ENCODE results near the gene SPATA21. TPM values are rescaled to one million over a fixed set of nuclear protein-coding genes. Genes with fewer than 3 reads are reported as not detected.
A peak's percentile ranks its signal among the peaks of the same experiment; 100 is the strongest.

Gene SPATA21
- total RNA-seq, 4 donors from 2014 or later = not detected

DNA sequence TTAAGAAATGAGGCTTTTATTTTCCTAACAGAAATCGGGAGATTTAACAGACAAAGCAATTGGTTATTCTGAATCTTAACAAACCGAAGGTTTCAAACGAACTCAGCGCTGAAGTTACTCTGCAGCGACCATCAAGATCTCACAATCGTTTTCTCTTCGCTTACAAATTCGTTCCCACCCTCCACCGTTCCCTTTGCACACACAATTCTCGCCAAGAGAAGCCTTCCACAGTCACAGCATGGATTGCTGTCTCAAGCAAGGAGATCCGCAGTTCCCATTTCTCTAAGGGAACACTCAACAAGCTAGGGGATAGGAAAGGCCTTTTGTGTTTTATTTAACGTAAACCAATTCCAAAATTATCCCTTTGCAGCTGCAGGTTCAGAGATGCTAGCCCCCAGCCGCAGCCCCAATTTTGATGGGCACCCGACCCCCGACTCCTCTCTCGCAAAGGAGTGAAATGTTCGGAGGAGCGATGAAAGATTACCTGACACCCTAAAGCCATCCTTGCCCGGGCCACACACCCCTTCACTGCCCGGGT lies 85.7 kb downstream of the SPATA21 start:
- intact Hi-C loops (cut with DNase I) = loop anchor here (10.0 kb wide), 1 partner anchor 107 kb away; no protein-coding TSS in a partner anchor
- H3K9me3 ChIP-seq = no peaks in the 10 kb centered on the region
- TF ChIP-seq POLR2A (IDR thresholded peaks at IDR 0.05) = no peak
- TF ChIP-seq CTCF (IDR thresholded peaks at IDR 0.05) = no peak
- H3K4me3 ChIP-seq (replicated peaks in 1 of 3) = peak overlapping the region; percentile 50 to 73 (median 72)
- H3K4me1 ChIP-seq = peaks cover 14 to 25% of the 10 kb centered on the region in 2 donors
- peak; percentile 26 to 33 for DNase-seq
- peak overlapping the region; percentile 91 to 96 (median 96) for H3K27ac ChIP-seq
- WGBS, 2 donors = 1% methylated on average over 20 of the region's 20 CpGs
- no peaks in the 10 kb centered on the region for H3K36me3 ChIP-seq
- no peaks in the 10 kb centered on the region for H3K27me3 ChIP-seq

DNA sequence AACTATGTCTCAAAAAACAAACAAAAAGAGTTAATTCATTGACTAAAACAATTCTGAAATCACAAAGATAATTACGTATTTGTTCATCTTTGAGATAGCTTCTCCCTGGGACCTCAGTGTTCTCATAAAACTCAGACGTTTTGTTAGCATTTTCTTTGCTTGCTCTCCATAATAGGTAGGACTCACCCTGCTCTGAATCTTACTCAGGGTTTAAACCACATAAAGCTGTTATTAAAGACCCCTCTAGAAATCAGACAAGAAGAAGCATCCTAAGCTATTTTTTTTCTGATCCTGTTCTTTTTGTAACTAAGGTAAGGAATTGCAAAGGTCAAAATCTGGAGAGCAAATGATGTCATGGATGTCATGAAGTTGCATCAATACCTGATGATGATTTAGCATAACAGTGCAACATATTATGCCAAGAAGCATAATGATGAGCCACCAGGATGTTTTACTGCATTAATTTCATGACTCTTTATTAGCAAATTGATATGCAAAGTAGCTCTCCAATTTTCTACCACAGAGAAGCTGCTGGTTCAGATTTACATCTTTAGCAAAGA lies 87.3 kb downstream of the SPATA21 start:
- intact Hi-C loops (cut with DNase I) = loop anchor here (10.0 kb wide), 1 partner anchor 105 kb away; no protein-coding TSS in a partner anchor
- Histone ChIP-seq H3K4me3 (replicated peaks in 1 of 3) (no peak overlapping the region), H3K9me3 (no peaks in the 10 kb centered on the region), H3K27me3 (no peaks in the 10 kb centered on the region), H3K36me3 (no peaks in the 10 kb centered on the region), H3K4me1 (peaks cover 14 to 25% of the 10 kb centered on the region in 2 donors), H3K27ac (no peak overlapping the region)
- TF ChIP-seq CTCF (IDR thresholded peaks at IDR 0.05) = no peak
- no peak for TF ChIP-seq POLR2A (IDR thresholded peaks at IDR 0.05)
- DNase-seq = no peak
- 59 to 79% methylated on average over 2 of the region's 2 CpGs for WGBS, 2 donors

Other genes with a start within 250 kb of the SPATA21 start
- 10 to 100 TPM; 11.9 to 32.3 (median 17.5) TPM for gene ARHGEF19, start 224.8 kb downstream of the SPATA21 start, total RNA-seq
- 10 to 100 TPM in 3 of 4 donors, 1 to 10 TPM in 1; 4.3 to 21.8 (median 15.3) TPM for gene CPLANE2, start 200.2 kb downstream of the SPATA21 start, total RNA-seq
- gene FBXO42, start 84.9 kb downstream of the SPATA21 start, total RNA-seq = 10 to 100 TPM; 24.3 to 41.9 (median 31.9) TPM
- gene SZRD1, start 70.2 kb downstream of the SPATA21 start, total RNA-seq = 10 to 100 TPM; 59.4 to 82.8 (median 74.4) TPM
- 10 to 100 TPM; 43.8 to 56.8 (median 48.6) TPM for gene NECAP2, start 3.3 kb upstream of the SPATA21 start, total RNA-seq
- gene RNU1-1, start 76.9 kb upstream of the SPATA21 start, total RNA-seq = under 1 TPM; under 0.01 TPM
- 10 to 100 TPM; 38.9 to 50.9 (median 46.5) TPM for gene NBPF1, start 176.1 kb upstream of the SPATA21 start, total RNA-seq
- under 1 TPM; under 0.01 TPM for gene RNU1-3, start 229.5 kb upstream of the SPATA21 start, total RNA-seq

All from thyroid gland (tissue), 4 donors.